Measurements from ENCODE around the gene GKN1. TPM values are rescaled to one million over a fixed set of nuclear protein-coding genes. Genes with fewer than 3 reads are reported as not detected.

GKN1 gene
- total RNA-seq, 4 donors from 2014 or later, result 2.5 TPM; not detected in 3

GRCh38 chr2:68992933-68993332 is 18.5 kb downstream of the GKN1 start:
- Histone ChIP-seq H3K27me3 (no peaks in the 10 kb centered on the region), H3K36me3 (no peaks in the 10 kb centered on the region), H3K4me1 (no peaks in the 10 kb centered on the region), H3K27ac (no peak overlapping the region), H3K9me3 (no peaks in the 10 kb centered on the region), H3K4me3 (no peak overlapping the region)
- WGBS, 2 donors, result 70 to 81% methylated on average over 2 to 3 of the region's 3 CpGs
- DNase-seq, result no peak
- TF ChIP-seq POLR2A (IDR thresholded peaks at IDR 0.05) (no peak), CTCF (IDR thresholded peaks at IDR 0.05) (no peak)
- intact Hi-C loops (cut with DNase I), result no loop called here

GRCh38 chr2:68993660-68994059 is 19.2 kb downstream of the GKN1 start:
- H3K27me3 ChIP-seq, result no peaks in the 10 kb centered on the region
- no peak overlapping the region for H3K27ac ChIP-seq
- H3K9me3 ChIP-seq, result no peaks in the 10 kb centered on the region
- intact Hi-C loops (cut with DNase I), result no loop called here
- no peak overlapping the region for H3K4me3 ChIP-seq
- no peaks in the 10 kb centered on the region for H3K36me3 ChIP-seq
- no peaks in the 10 kb centered on the region for H3K4me1 ChIP-seq
- no peak for DNase-seq
- WGBS, 2 donors, result 46 to 83% methylated on average over 7 of the region's 7 CpGs
- no peak for TF ChIP-seq POLR2A (IDR thresholded peaks at IDR 0.05)
- TF ChIP-seq CTCF (IDR thresholded peaks at IDR 0.05), result no peak

GRCh38 chr2:68994864-68995263 is 20.4 kb downstream of the GKN1 start:
- H3K27me3 ChIP-seq, result no peaks in the 10 kb centered on the region

GRCh38 chr2:68995916-68996315 is 21.5 kb downstream of the GKN1 start:
- no peak overlapping the region for H3K27ac ChIP-seq
- H3K27me3 ChIP-seq, result no peaks in the 10 kb centered on the region
- no peaks in the 10 kb centered on the region for H3K4me1 ChIP-seq
- DNase-seq, result no peak
- intact Hi-C loops (cut with DNase I), result no loop called here
- H3K4me3 ChIP-seq, result no peak overlapping the region
- no peaks in the 10 kb centered on the region for H3K9me3 ChIP-seq
- 14 to 19% methylated on average over 2 to 3 of the region's 3 CpGs for WGBS, 2 donors
- no peaks in the 10 kb centered on the region for H3K36me3 ChIP-seq
- TF ChIP-seq CTCF (IDR thresholded peaks at IDR 0.05) (no peak), POLR2A (IDR thresholded peaks at IDR 0.05) (no peak)

More at GRCh38 chr2:68994864-68995263, 20.4 kb downstream of the GKN1 start:
- Histone ChIP-seq H3K36me3 (no peaks in the 10 kb centered on the region), H3K27ac (no peak overlapping the region), H3K4me1 (no peaks in the 10 kb centered on the region), H3K9me3 (no peaks in the 10 kb centered on the region), H3K4me3 (no peak overlapping the region)
- intact Hi-C loops (cut with DNase I), result no loop called here
- TF ChIP-seq CTCF (IDR thresholded peaks at IDR 0.05), result no peak
- TF ChIP-seq POLR2A (IDR thresholded peaks at IDR 0.05), result no peak
- WGBS, 2 donors, result 66% methylated on average over 4 of the region's 4 CpGs; no CpG with 5 or more reads in 1 of the 2 donors
- DNase-seq, result no peak

- H3K27me3 ChIP-seq, result peaks cover 0 to 4% (median 0%) of the 10 kb centered on the region in 4 donors
- H3K4me1 ChIP-seq, result no peaks in the 10 kb centered on the region
- no peak overlapping the region for H3K27ac ChIP-seq
- intact Hi-C loops (cut with DNase I), result no loop called here
- H3K9me3 ChIP-seq, result peaks cover 0 to 10% (median 7%) of the 10 kb centered on the region in 3 donors
- TF ChIP-seq CTCF (IDR thresholded peaks at IDR 0.05) (no peak), POLR2A (IDR thresholded peaks at IDR 0.05) (no peak)
- DNase-seq, result no peak
- H3K4me3 ChIP-seq, result no peak overlapping the region
- H3K36me3 ChIP-seq, result no peaks in the 10 kb centered on the region
Observed at GRCh38 chr2:68997401-68997800, 23.0 kb downstream of the GKN1 start.
